HL-60/S4 treated with phorbol 12-myristate 13-acetate at 8.2 ng/mL for 4 days and 3 days (cell line): ENCODE results near the gene SAG.
"Not testable (repeated sequence)": the region's sequence is repeated elsewhere in the genome, so short reads cannot be mapped to it uniquely, and the experiment has no call there.

Experiments used
- in situ Hi-C: fragments of 300-500 bp; cut with MboI; formaldehyde crosslinking; loops from 2 replicates; pipeline ENCODE4 v1.15.0; 2022; ENCODE audit warnings: low sequenced_read_pairs

Gene SAG

GRCh38 chr2:233374776-233375175, 67.2 kb downstream of the SAG start:
- in situ Hi-C loops: not testable (repeated sequence)

- in situ Hi-C loops: no loop called here
Measured at GRCh38 chr2:233375490-233376314, 68.1 kb downstream of the SAG start.

GRCh38 chr2:233379034-233379433, 71.4 kb downstream of the SAG start:
- in situ Hi-C loops: no loop called here

GRCh38 chr2:233379441-233379840, 71.8 kb downstream of the SAG start:
- in situ Hi-C loops: no loop called here

- in situ Hi-C loops: no loop called here
Measured at GRCh38 chr2:233380132-233380895, 72.7 kb downstream of the SAG start.

GRCh38 chr2:233380995-233381637, 73.5 kb downstream of the SAG start:
- in situ Hi-C loops: no loop called here

GRCh38 chr2:233381638-233381995, 74.0 kb downstream of the SAG start:
- in situ Hi-C loops: no loop called here

- in situ Hi-C loops: no loop called here
Measured at GRCh38 chr2:233384015-233384414, 76.4 kb downstream of the SAG start.

GRCh38 chr2:233384811-233385488, 77.3 kb downstream of the SAG start:
- in situ Hi-C loops: no loop called here

- in situ Hi-C loops: no loop called here
Measured at GRCh38 chr2:233385489-233386044, 78.0 kb downstream of the SAG start.

GRCh38 chr2:233386382-233387041, 78.9 kb downstream of the SAG start:
- in situ Hi-C loops: no loop called here

GRCh38 chr2:233387225-233387624, 79.6 kb downstream of the SAG start:
- in situ Hi-C loops: no loop called here

GRCh38 chr2:233387667-233388528, 80.3 kb downstream of the SAG start:
- in situ Hi-C loops: no loop called here

GRCh38 chr2:233389601-233390125, 82.0 kb downstream of the SAG start:
- in situ Hi-C loops: no loop called here

- in situ Hi-C loops: no loop called here
Measured at GRCh38 chr2:233395687-233396086, 88.1 kb downstream of the SAG start.
